ENCODE measurements around the gene STK4. TPM values are rescaled to one million over a fixed set of nuclear protein-coding genes. Genes with fewer than 3 reads are reported as not detected.

Gene STK4
- total and polyA plus RNA-seq, 5 donors: 4.6 to 14.4 (median 13.8) TPM

GRCh38 chr20:45114465-45115385 is 148.4 kb downstream of the STK4 start, which contains the start of gene WFDC5:
Gene WFDC5 (minus strand): TSS chr20:45115174. CDS start chr20:45115083, 91 bp downstream.
- Histone ChIP-seq H3K27me3 (ENCODE audit: control insufficient read depth, insufficient read depth) (no peaks in the 10 kb centered on the region), H3K9me3 (ENCODE audit: control insufficient read depth, low read length) (no peaks in the 10 kb centered on the region), H3K4me1 (ENCODE audit: control insufficient read depth, insufficient read depth, low read length) (no peaks in the 10 kb centered on the region), H3K4me3 (ENCODE audit: low read length) (no peak within 1 kb of the TSS), H3K27ac (ENCODE audit: low read length) (no peak within 1 kb of the TSS)
- DNase-seq: no peak
- ATAC-seq: no peak
- intact Hi-C loops (cut with DNase I): no loop called here
- WGBS: 48% methylated on average over 16 of the region's 16 CpGs

GRCh38 chr20:45115386-45115774 is 149.1 kb downstream of the STK4 start:
- H3K4me3 ChIP-seq (ENCODE audit: low read length): no peak overlapping the region
- ATAC-seq: no peak
- no peaks in the 10 kb centered on the region for H3K4me1 ChIP-seq (ENCODE audit: control insufficient read depth, insufficient read depth, low read length)
- no peak overlapping the region for H3K27ac ChIP-seq (ENCODE audit: low read length)
- no peaks in the 10 kb centered on the region for H3K27me3 ChIP-seq (ENCODE audit: control insufficient read depth, insufficient read depth)
- intact Hi-C loops (cut with DNase I): no loop called here
- no peak for DNase-seq
- 63% methylated on average over 3 of the region's 3 CpGs for WGBS
- no peaks in the 10 kb centered on the region for H3K9me3 ChIP-seq (ENCODE audit: control insufficient read depth, low read length)

GRCh38 chr20:45115829-45116228 is 149.5 kb downstream of the STK4 start:
- Histone ChIP-seq H3K9me3 (ENCODE audit: control insufficient read depth, low read length) (no peaks in the 10 kb centered on the region), H3K27me3 (ENCODE audit: control insufficient read depth, insufficient read depth) (no peaks in the 10 kb centered on the region), H3K4me1 (ENCODE audit: control insufficient read depth, insufficient read depth, low read length) (no peaks in the 10 kb centered on the region), H3K4me3 (ENCODE audit: low read length) (no peak overlapping the region), H3K27ac (ENCODE audit: low read length) (no peak overlapping the region)
- intact Hi-C loops (cut with DNase I): no loop called here
- no peak for ATAC-seq
- no peak for DNase-seq
- WGBS: 75% methylated on average over 4 of the region's 4 CpGs

GRCh38 chr20:45117581-45117980 is 151.3 kb downstream of the STK4 start:
- Histone ChIP-seq H3K4me3 (ENCODE audit: low read length) (no peak overlapping the region), H3K9me3 (ENCODE audit: control insufficient read depth, low read length) (no peaks in the 10 kb centered on the region), H3K27ac (ENCODE audit: low read length) (no peak overlapping the region), H3K27me3 (ENCODE audit: control insufficient read depth, insufficient read depth) (no peaks in the 10 kb centered on the region), H3K4me1 (ENCODE audit: control insufficient read depth, insufficient read depth, low read length) (no peaks in the 10 kb centered on the region)
- ATAC-seq: no peak
- no peak for DNase-seq
- intact Hi-C loops (cut with DNase I): no loop called here
- WGBS: 63% methylated on average over 4 of the region's 4 CpGs

- ATAC-seq (no peak), DNase-seq (no peak)
- intact Hi-C loops (cut with DNase I): no loop called here
- WGBS: 79% methylated on average over 2 of the region's 2 CpGs
- Histone ChIP-seq H3K27me3 (ENCODE audit: control insufficient read depth, insufficient read depth) (no peaks in the 10 kb centered on the region), H3K4me1 (ENCODE audit: control insufficient read depth, insufficient read depth, low read length) (no peaks in the 10 kb centered on the region), H3K9me3 (ENCODE audit: control insufficient read depth, low read length) (no peaks in the 10 kb centered on the region), H3K27ac (ENCODE audit: low read length) (no peak overlapping the region), H3K4me3 (ENCODE audit: low read length) (no peak overlapping the region)
These were observed 151.7 kb downstream of the STK4 start for GRCh38 chr20:45118028-45118427.

GRCh38 chr20:45119556-45120266 is 153.4 kb downstream of the STK4 start:
- Histone ChIP-seq H3K27ac (ENCODE audit: low read length) (no peak overlapping the region), H3K4me1 (ENCODE audit: control insufficient read depth, insufficient read depth, low read length) (no peaks in the 10 kb centered on the region), H3K4me3 (ENCODE audit: low read length) (no peak overlapping the region), H3K27me3 (ENCODE audit: control insufficient read depth, insufficient read depth) (no peaks in the 10 kb centered on the region), H3K9me3 (ENCODE audit: control insufficient read depth, low read length) (no peaks in the 10 kb centered on the region)
- ATAC-seq (no peak), DNase-seq (no peak)
- 73% methylated on average over 2 of the region's 2 CpGs for WGBS
- intact Hi-C loops (cut with DNase I): no loop called here

GRCh38 chr20:45121388-45121787 is 155.1 kb downstream of the STK4 start:
- intact Hi-C loops (cut with DNase I): no loop called here
- no peak overlapping the region for H3K4me3 ChIP-seq (ENCODE audit: low read length)
- H3K9me3 ChIP-seq (ENCODE audit: control insufficient read depth, low read length): no peaks in the 10 kb centered on the region
- H3K27me3 ChIP-seq (ENCODE audit: control insufficient read depth, insufficient read depth): no peaks in the 10 kb centered on the region
- ATAC-seq (no peak), DNase-seq (no peak)
- H3K27ac ChIP-seq (ENCODE audit: low read length): no peak overlapping the region
- no peaks in the 10 kb centered on the region for H3K4me1 ChIP-seq (ENCODE audit: control insufficient read depth, insufficient read depth, low read length)
- WGBS: 92% methylated on average over 2 of the region's 2 CpGs

GRCh38 chr20:45124365-45124764 is 158.1 kb downstream of the STK4 start, which contains the start of gene WFDC12:
Gene WFDC12 (minus strand): TSS chr20:45124465. CDS start chr20:45124447, 18 bp downstream.
- intact Hi-C loops (cut with DNase I): no loop called here
- Histone ChIP-seq H3K27ac (ENCODE audit: low read length) (no peak within 1 kb of the TSS), H3K27me3 (ENCODE audit: control insufficient read depth, insufficient read depth) (no peaks in the 10 kb centered on the region), H3K4me1 (ENCODE audit: control insufficient read depth, insufficient read depth, low read length) (no peaks in the 10 kb centered on the region), H3K9me3 (ENCODE audit: control insufficient read depth, low read length) (no peaks in the 10 kb centered on the region), H3K4me3 (ENCODE audit: low read length) (no peak within 1 kb of the TSS)
- 80% methylated on average over 6 of the region's 6 CpGs for WGBS
- no peak for ATAC-seq
- DNase-seq: no peak

GRCh38 chr20:45128099-45128498 is 161.8 kb downstream of the STK4 start:
- no peak for DNase-seq
- H3K27me3 ChIP-seq (ENCODE audit: control insufficient read depth, insufficient read depth): no peaks in the 10 kb centered on the region
- no peak for ATAC-seq

More at GRCh38 chr20:45128099-45128498, 161.8 kb downstream of the STK4 start:
- Histone ChIP-seq H3K9me3 (ENCODE audit: control insufficient read depth, low read length) (no peaks in the 10 kb centered on the region), H3K4me3 (ENCODE audit: low read length) (no peak overlapping the region), H3K27ac (ENCODE audit: low read length) (no peak overlapping the region), H3K4me1 (ENCODE audit: control insufficient read depth, insufficient read depth, low read length) (no peaks in the 10 kb centered on the region)
- 71% methylated on average over 2 of the region's 2 CpGs for WGBS
- intact Hi-C loops (cut with DNase I): no loop called here
